IPS-18c (cell line): Measurements from ENCODE around the gene BTBD2.
A peak's percentile ranks its signal among the peaks of the same experiment; 100 is the strongest.

Experiments used
- H3K4me3 ChIP-seq: 2 replicates; pipeline ENCODE4 v1.7.0; 2013; ENCODE audit warnings: low read depth, mild to moderate bottlenecking, low read length, moderate library complexity; ENCODE audit not compliant: insufficient read depth
- H3K9me3 ChIP-seq: one replicate; pipeline ENCODE4 v1.6.1; 2013; ENCODE audit warnings: mild to moderate bottlenecking, low read length, moderate library complexity; ENCODE audit not compliant: control insufficient read depth, insufficient read depth

BTBD2 gene

DNA sequence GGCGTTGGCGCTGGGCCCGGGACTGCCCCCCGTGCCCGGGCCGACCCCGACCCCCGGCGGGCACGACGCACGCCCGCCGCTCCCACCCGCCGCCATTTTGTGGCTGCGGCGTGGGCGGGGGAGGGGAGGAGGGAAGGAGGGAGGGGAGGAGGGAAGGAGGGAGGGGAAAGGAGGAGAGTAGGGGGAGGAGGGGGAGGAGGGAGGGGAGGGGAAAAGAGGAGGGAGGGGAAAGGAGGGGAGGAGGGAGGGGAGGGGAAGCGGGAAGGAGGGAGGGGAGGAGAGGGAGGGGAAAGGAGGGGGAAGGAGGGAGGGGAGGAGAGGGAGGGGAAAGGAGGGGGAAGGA is at the start of gene BTBD2:
BTBD2 (minus strand) TSS at position 107 of the 343 bp plus-strand sequence; CDS start at position 96, 11 bp downstream.
- Histone ChIP-seq H3K4me3 (peak within 1 kb of the TSS; percentile 67), H3K9me3 (no peaks in the 10 kb centered on the region)

DNA sequence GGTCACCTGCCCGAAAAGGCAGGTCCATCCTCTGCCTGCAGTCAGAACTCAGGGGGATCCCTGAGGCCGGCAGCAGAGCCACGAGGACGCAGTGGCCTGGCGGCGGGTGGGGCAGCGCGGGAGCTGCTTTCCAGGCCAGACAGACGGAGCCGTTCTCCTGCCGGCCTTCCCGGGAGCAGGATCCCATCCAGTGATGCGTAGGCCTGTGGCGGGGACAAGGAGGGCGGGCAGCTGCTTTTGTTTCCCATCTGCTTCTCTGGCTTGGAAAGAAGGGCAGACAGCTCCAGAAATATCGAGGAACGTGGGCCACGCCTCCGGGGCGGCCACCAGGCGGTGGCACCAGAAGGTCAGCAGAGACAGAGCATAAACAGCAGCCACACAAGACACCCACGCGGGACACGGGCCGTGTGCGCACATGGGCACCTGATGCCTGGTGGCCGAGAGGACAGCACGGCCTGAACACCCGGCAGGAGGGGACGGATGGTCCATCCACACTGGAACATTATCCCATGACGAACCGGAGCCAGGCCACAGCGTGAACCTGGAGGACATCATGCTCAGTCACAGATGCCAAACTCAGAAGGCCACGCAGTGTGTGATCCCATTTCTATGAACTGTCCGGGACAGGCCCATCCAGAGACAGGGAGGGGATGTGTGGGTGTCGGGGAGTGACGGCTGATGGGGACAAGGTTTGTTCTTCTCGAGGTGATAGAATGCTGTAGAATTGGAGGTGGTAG is 49.4 kb upstream of the BTBD2 start:
- no peaks in the 10 kb centered on the region for H3K9me3 ChIP-seq
- H3K4me3 ChIP-seq, result no peak overlapping the region

DNA sequence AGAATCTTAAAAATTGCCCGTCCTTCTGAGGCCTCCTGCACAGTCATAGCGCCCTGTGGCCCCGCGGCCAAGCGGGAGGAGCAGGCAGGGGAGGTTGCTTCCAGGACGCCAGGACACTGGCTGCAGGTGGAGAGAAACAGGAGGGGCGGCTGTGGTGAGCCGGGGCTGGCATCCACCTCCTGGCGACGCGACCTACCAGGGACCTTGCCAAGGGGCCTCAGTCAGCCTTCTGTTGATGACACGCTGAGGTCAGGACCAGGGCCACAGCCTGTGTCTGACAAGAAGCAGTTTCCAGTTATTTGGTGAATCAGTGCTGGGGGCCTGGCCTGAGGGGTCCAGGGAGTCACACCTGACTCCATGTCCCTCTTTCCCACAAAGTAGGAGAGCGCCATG is 48.9 kb upstream of the BTBD2 start:
- H3K9me3 ChIP-seq, result no peaks in the 10 kb centered on the region
- H3K4me3 ChIP-seq, result no peak overlapping the region

DNA sequence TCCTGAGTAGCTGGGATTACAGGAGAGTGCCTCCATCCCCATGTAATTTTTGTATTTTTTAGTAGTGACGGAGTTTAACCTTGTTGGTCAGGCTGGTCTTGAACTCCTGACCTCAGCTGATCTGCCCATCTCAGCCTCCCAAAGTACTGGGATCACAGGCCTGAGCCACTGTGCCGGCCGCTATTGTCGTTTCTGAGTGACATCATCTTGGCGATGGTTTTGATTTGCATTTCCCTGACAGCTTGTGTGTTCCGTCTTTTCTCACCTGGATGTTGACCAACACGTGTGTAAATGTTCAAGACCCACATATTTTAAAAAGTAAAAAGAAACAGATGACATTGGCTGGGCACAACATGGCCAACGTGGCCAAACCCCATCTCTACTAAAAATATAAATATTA is 48.3 kb upstream of the BTBD2 start:
- Histone ChIP-seq H3K9me3 (no peaks in the 10 kb centered on the region), H3K4me3 (no peak overlapping the region)

DNA sequence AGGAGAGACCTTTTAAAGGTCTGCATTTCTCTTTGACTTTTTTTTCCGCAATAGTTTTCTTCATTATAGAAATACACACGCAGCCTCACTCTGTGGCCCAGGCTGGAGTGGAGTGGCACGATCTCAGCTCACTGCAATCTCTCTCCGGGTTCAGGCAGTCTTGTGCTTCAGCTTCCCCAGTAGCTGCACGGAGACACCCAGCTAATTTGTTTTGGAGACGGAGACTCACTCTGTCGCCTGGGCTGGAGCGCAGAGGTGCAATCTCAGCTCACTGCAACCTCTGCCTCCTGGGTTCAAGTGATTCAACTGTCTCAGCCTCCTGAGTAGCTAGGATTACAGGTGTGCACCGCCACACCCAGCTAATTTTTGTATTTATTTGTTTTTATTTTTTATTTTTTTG is 47.3 kb upstream of the BTBD2 start:
- Histone ChIP-seq H3K9me3 (no peaks in the 10 kb centered on the region), H3K4me3 (no peak overlapping the region)

DNA sequence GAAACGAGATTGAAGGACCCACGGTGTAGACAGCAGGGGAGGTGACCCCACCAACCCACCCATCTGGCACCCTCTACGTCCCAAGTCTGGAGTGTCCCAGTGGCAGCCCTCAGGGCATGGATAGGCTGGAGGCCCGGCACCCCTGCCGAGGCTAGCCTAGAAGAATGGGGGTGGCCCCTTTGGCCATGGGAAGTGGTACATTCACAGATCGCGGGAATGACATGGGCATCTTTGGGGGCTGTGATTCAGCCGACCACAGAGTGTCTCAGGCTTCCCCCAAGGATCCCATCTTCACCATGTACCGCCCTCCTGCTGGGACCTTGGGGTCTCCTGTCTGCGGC is 46.8 kb upstream of the BTBD2 start:
- peak overlapping the region; percentile 74; the same call in 1 of the 2 replicates for H3K4me3 ChIP-seq
- no peaks in the 10 kb centered on the region for H3K9me3 ChIP-seq

DNA sequence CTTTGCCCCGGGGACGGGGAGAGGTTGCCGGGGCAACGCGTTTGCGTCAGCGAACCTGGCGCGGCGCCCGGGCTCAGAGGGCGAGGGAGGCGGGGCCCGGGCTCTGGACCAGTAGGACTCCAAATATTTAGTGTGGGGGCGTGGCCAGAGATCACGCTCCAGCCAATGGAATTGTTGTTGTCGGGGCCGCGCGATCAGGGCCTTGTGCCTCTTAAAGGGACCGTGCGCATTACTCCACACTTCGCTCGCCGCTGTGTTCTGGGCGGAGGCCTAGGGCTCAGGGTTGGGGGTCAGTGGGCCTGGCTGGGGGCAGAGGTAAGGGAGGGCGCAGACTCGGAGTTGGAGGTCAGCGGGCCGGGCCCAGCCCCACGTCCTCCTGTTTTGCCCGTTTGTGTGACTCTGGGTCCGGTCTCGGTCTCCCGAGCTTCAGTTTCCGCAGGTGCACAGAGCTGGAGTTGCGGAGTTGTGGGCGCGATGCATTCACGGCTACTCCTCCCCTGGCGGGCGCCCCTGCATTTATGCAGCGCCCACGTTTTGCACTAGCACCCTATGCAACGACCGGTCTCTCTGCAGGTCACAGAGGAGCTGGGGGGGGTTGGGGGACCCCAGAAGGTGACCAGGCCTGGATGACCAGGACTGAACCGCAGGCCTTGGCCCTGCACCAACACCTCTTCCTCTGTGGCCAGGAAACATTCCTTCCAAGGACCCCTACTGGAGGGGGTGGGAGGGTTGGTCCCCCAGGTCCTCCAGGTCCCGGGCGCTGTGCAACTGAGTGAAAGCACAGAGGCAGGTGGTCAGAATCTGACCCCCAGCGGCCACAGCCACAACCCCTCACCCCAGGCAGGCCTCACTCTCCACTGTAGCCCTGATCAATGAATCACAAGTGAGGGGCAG is 46.2 kb upstream of the BTBD2 start:
- Histone ChIP-seq H3K4me3 (peak overlapping the region; percentile 81), H3K9me3 (no peaks in the 10 kb centered on the region)

DNA sequence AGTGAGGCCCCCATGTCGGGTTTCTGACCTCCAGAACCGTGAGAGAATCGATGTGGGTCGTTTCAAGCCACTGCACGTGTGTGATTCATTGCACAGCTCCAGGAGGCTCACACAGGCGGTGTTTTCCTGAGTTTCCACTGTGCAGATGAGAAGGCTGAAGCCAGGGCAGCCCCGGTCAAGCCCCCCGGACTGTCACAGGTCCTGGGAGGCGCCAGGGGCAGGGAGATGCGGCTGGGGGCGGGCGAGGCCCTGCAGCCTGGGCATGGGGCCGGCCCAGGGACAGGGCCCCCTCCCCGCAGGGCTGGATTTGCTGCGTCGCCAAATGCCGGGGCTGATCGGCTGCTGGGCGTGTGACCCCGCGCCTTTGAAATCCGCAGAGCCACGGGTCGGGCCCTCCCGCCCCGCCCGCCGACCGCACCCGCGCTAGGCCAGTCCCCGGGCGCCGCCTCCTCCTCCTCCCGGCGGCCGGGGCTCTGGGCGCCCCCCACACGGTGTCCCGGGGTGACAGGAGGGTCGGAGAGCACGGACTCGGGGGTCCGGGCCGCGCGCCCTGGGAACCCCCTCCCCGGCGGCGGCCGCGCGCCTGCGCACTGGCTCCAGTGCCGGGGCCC is 45.5 kb upstream of the BTBD2 start:
- Histone ChIP-seq H3K4me3 (peak overlapping the region; percentile 81), H3K9me3 (no peaks in the 10 kb centered on the region)

DNA sequence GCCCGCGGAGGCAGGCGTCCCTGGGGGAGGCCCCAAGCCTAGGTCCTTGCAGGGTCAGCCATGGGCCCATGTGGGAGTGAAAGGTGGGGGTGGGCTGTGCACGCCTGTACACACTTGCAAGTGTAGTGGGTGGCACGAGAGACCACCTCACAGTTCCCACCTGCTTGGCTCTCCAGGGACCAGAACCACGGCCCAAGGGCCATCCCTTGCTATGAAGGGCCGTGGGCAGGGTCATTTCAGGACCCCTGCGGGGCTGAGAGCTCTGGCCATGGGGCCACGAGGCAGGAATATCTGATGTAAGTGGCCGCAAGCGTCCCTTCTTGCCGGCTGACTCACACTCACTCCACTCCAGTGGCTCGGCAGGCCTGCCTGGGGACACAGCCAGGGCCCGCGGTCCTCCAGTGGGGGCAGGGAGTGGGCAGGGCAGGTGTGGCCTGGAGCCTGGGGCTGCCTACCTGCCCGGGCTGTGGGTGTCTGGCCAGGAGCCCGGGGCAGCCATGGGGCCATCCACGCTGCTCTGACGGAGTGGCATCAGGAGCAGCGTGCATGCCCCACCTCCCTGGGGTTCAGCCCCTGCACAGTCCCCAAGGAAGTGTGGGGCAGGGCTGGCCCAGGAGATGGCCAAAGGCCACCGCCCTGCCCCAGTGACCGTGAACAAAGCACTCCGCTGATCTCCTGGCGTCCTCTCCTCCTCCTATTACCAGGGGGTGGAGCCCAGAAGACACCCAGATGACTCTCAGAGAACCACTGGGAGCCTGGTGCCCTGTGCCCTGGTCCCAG is 44.1 kb upstream of the BTBD2 start:
- H3K9me3 ChIP-seq, result no peaks in the 10 kb centered on the region
- no peak overlapping the region for H3K4me3 ChIP-seq

DNA sequence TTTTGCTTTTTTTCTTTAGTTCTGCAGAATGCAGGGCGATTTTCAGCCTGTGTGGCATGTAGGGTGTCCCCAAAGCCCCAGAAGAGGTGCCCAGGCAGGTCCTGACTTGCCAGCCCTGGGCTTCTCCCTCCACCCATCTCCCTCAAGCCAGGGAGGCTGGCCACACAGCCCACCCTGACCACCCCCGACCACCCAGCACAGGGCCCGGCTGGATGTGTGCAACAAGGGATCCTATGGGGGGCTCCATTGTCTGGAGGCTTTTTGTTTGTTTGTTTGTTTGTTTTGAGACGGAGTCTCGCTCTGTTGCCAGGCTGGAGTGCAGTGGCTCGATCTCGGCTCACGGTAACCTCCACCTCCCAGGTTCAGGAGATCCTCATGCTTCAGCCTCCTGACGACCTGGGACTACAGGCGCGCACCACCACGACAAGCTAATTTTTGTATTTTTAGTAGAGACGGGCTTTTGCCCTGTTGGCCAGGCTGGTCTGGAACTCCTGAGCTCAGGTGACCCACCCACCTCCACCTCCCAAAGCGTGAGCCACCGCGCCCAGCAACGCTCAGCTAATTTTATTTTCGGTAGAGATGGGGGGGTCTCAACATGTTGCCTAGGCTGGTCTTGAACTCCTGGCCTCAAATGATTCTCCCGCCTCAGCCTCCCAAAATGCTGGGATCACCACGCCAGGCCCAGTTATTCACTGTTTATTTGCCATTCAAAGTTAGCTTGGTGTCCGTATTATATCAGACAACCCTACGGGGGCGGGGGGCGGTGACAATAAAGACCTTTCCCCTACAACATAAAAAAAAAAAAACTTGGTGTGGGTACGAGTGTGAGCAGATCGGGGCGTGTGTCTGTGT is 43.3 kb upstream of the BTBD2 start:
- H3K4me3 ChIP-seq, result no peak overlapping the region
- no peaks in the 10 kb centered on the region for H3K9me3 ChIP-seq

DNA sequence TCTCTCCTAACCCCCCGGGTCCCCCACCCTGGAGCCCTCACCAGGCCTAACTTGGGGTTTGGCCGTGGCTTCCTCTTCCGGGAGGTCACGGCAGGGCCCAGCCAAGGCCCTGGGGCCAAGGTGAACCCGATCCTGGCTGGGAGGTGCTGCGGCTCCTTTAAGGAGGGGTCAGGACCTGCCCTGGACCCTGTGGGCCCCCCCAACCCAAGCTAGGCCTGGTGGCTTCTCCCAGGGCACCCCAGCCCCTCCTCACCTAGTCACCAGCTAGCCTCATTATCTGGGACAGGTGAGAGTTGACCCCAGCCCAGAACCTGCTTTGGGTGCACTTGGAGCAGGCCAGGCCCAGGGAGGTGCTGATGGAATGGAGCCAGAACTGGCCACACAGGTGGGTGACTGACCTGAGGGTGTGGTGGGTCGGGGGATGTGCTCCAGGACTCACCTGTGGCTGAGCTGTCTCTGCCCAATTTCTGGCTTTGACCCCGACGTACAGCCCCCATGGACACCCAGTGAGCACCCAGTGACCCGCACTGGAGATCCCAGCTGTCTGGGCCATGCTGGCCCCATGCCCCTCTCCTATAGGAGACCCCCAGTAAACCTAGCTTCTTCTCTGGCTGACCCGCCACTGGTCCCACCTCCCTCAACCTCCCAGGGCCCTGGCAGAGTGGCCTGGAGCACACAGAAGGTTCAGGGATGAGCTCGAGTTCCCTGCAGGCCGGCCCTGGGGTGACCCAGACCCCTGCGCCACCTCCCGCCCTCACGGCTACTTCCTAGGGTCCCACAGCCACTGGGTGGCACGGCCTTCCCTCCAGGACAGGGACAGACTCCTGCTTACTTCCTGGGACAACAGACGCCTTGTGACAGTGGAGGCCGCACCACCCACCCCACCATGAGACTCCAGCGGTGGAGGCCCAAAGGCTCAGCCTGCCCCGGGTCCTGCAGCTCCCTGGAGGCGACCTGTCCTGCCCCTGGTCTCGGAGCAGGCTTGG is 42.3 kb upstream of the BTBD2 start:
- H3K4me3 ChIP-seq, result no peak overlapping the region

DNA sequence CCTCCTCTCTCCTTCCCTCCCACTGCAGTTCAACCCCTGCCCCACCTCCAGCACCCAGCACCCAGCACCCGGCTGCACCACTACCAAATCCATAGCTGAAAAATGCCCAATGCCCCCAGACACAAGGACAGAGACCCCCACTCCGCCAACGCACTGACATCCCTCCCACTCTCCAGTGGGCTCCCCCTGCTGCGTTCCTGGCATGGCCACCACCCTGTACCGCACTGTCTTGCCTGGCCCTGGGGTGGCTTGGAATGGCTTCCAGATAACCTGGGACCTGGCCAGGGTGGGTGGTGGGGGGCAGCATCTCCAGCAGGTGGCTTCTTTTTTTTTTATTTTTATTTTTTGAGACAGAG is 41.3 kb upstream of the BTBD2 start:
- no peaks in the 10 kb centered on the region for H3K9me3 ChIP-seq

More for the DNA sequence above, 42.3 kb upstream of the BTBD2 start:
- no peaks in the 10 kb centered on the region for H3K9me3 ChIP-seq

DNA sequence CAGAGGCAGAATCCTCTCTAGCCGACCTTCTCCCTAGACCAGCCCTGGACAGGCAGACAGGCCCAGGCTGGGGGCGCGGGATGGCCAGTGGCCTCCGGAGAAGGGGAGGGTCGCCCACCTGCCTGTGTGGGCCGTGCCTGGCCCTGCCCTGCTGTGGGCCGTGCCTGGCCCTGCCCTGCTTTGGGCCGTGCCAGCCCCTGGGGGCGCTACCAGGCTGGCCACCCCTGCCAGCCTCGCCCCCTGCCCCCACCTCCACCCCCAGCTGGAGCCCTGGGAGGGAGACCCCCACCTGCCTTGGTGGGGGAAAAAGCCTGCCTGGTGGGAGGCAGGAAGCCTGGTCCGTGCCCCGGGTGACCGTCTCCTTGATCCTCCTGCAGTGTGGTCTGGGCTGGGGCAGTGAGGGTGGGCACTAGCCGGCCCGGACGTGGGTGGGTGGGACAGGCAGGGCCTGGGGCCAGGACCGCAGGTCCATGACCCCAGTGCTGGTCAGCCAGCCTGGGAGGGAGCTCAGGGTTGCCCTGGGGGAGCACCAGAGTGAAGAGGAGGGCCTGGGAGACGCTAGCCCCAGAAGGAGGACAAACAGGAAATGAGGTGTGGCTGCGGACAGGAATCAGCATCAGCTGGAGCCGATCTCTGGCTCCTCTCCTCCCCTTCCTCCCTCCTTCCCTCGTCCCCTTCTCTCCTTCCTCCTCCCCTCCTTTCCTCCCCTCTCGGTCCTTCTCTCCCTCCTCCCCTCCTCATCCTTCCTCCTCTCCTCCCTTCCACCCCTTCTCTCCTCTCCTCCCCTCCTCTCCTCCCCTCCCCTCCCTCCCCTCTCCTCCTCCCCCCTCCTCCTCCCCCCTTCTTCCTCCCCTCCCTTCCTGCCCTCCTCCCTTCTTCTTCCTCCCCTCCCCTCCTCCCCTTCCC is 40.7 kb upstream of the BTBD2 start:
- Histone ChIP-seq H3K9me3 (no peaks in the 10 kb centered on the region), H3K4me3 (no peak overlapping the region)

More for the DNA sequence above, 41.3 kb upstream of the BTBD2 start:
- H3K4me3 ChIP-seq, result no peak overlapping the region

DNA sequence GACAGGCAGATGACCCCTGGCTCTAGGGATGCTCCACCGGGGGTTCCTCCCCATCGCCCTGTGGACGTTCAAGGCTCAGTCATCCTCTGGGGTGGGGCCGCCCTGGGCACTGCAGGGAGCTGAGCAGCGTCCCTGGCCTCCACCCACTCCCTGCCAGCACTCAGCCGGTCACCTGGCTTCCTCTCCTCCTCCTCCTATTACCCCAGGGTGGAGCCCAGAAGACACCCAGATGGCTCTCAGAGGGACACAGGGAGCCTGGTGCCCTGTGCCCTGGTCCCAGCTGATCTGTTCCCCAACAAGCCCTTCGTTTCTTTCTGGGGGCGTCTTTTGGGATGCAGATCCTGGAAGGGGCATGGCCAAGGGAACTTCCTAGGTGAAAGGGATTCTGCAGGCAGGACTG is 39.2 kb upstream of the BTBD2 start:
- Histone ChIP-seq H3K9me3 (no peaks in the 10 kb centered on the region), H3K4me3 (no peak overlapping the region)
